Testis (tissue), 3 donors: ENCODE measurements around the gene PDK3. TPM values are rescaled to one million over a fixed set of nuclear protein-coding genes. Genes with fewer than 3 reads are reported as not detected.
A peak's percentile ranks its signal among the peaks of the same experiment; 100 is the strongest.

Experiments
- DNase-seq: peaks from one replicate; pipeline ENCODE4 v3.0.0-alpha.2; 2019
- H3K27ac ChIP-seq, 2 donors: fragments of 200-600 bp; sonication (generic); one replicate each; pipeline ENCODE4 v1.5.1; 2019
- H3K27me3 ChIP-seq: fragments of 200-600 bp; sonication (generic); one replicate; pipeline ENCODE4 v1.5.1; 2019
- H3K36me3 ChIP-seq: fragments of 200-600 bp; sonication (generic); one replicate; pipeline ENCODE4 v1.5.1; 2017; ENCODE audit warnings: low read depth; ENCODE audit errors: missing control alignments
- H3K4me1 ChIP-seq: fragments of 200-600 bp; sonication (generic); one replicate; pipeline ENCODE4 v1.5.1; 2019
- H3K4me3 ChIP-seq, 2 donors: fragments of 200-600 bp; sonication (generic); one replicate each; pipeline ENCODE4 v1.5.1; 2017 to 2019
- H3K9me3 ChIP-seq: fragments of 200-600 bp; sonication (generic); one replicate; pipeline ENCODE4 v1.5.1; 2017
- CTCF ChIP-seq, 3 experiments: fragments of 450-650 bp in 2 of 3; fragments of 200-600 bp in 1 of 3; sonication (generic) in 1 of 3; IDR thresholded peaks; one replicate each; pipeline ENCODE4 v1.5.1; 2016 to 2019; ENCODE audit warnings: antibody characterized with exemption in 3 of 3, mild to moderate bottlenecking in 2 of 3, moderate library complexity in 1 of 3
- POLR2A ChIP-seq: fragments of 450-650 bp; IDR thresholded peaks from one replicate; pipeline ENCODE4 v1.6.1; 2017; ENCODE audit warnings: antibody characterized with exemption, mild to moderate bottlenecking, moderate library complexity
- WGBS, 2 donors: methylation state at CpG; one replicate each; pipeline ENCODE4 v1.1.5; 2018; 5-methylcytosine and 5-hydroxymethylcytosine counted together
- intact Hi-C: fragments of 100-400 bp; cut with DNase I; formaldehyde crosslinking; loops from one replicate; pipeline ENCODE4 v1.15.1; 2023; ENCODE audit warnings: low total_unique reads
- polyA plus RNA-seq: library from polyadenylated mRNA; stranded (reverse); fragments of 350-450 nt; fragmentation: Illumina TruSeq; extraction: RNeasy Lipid Tissue Mini Kit (QIAGEN cat#74804); gene quantifications from one replicate; pipeline ENCODE4 v1.2.3, GENCODE V29; 2014; ENCODE audit warnings: low read depth, low replicate concordance; ENCODE audit not compliant: insufficient read depth
- total RNA-seq, 2 donors: library from RNA; depleted of rRNA; stranded (reverse); fragments of >200 nt; gene quantifications; one replicate each; pipeline ENCODE4 v1.2.3, GENCODE V29; 2016

The PDK3 gene
- total and polyA plus RNA-seq, 3 donors from 2014 or later, result 28.1 to 74.8 (median 71.1) TPM

DNA sequence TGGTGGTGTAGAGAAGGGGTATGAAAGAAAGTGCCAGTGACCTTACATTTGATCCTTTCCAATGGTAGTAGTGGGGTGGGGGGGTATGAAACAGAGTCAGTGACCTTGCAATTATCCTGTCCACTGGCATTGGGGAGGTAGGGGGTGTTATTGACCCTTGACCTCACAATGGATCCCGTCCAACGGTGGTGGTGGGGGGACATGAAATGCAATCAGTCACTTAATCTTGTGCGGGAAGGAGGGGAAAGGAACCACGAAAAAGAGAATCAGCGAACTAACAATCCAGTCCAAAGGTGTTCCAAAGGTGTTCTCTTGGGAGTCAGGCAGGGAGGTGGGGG is 619 bp upstream of the PDK3 start:
- Histone ChIP-seq H3K9me3 (no peaks in the 10 kb centered on the region), H3K36me3 (no peaks in the 10 kb centered on the region), H3K4me1 (no peaks in the 10 kb centered on the region), H3K4me3 (peak overlapping the region; percentile 60 to 85), H3K27me3 (no peaks in the 10 kb centered on the region), H3K27ac (peak overlapping the region; percentile 82 to 86)
- no peak for DNase-seq
- intact Hi-C loops, result no loop called here
- 0 to 8% methylated on average over 5 of the region's 5 CpGs for WGBS, 2 donors
- no peak for TF ChIP-seq POLR2A
- no peak for TF ChIP-seq CTCF (IDR thresholded peaks at IDR 0.05)

GRCh38 chrX:24465532-24465865 is 413 bp downstream of the PDK3 start:
- intact Hi-C loops, result no loop called here
- no peaks in the 10 kb centered on the region for H3K9me3 ChIP-seq
- DNase-seq, result no peak
- TF ChIP-seq CTCF (IDR thresholded peaks at IDR 0.05) (no peak), POLR2A (no peak)
- 0% methylated on average over 4 to 7 of the region's 25 CpGs for WGBS, 2 donors
- no peaks in the 10 kb centered on the region for H3K4me1 ChIP-seq
- no peaks in the 10 kb centered on the region for H3K27me3 ChIP-seq
- H3K36me3 ChIP-seq, result no peaks in the 10 kb centered on the region
- peak overlapping the region; percentile 86 to 89 for H3K27ac ChIP-seq
- H3K4me3 ChIP-seq, result peak overlapping the region; percentile 60 to 85

GRCh38 chrX:24466025-24466424 is 939 bp downstream of the PDK3 start:
- 10 to 20% methylated on average over 11 of the region's 11 CpGs for WGBS, 2 donors
- no peak for DNase-seq
- Histone ChIP-seq H3K4me1 (no peaks in the 10 kb centered on the region), H3K9me3 (no peaks in the 10 kb centered on the region), H3K4me3 (peak overlapping the region; percentile 60 to 85), H3K27ac (peak overlapping the region; percentile 86 to 89), H3K36me3 (no peaks in the 10 kb centered on the region), H3K27me3 (no peaks in the 10 kb centered on the region)
- TF ChIP-seq POLR2A (no peak), CTCF (IDR thresholded peaks at IDR 0.05) (no peak)
- intact Hi-C loops, result no loop called here

- H3K27ac ChIP-seq, result peak overlapping the region in 1 of 2 donors; percentile 86
Measured at GRCh38 chrX:24468245-24468644, 3.2 kb downstream of the PDK3 start.

More at GRCh38 chrX:24468245-24468644, 3.2 kb downstream of the PDK3 start:
- no peaks in the 10 kb centered on the region for H3K9me3 ChIP-seq
- TF ChIP-seq CTCF (IDR thresholded peaks at IDR 0.05), result no peak
- TF ChIP-seq POLR2A, result no peak
- H3K27me3 ChIP-seq, result no peaks in the 10 kb centered on the region
- no peak overlapping the region for H3K4me3 ChIP-seq
- DNase-seq, result no peak
- no peaks in the 10 kb centered on the region for H3K4me1 ChIP-seq
- intact Hi-C loops, result no loop called here
- WGBS, 2 donors, result 20 to 50% methylated on average over 1 of the region's 1 CpG
- no peaks in the 10 kb centered on the region for H3K36me3 ChIP-seq
